ENCODE data around the gene CRISPLD2.

The CRISPLD2 gene

DNA sequence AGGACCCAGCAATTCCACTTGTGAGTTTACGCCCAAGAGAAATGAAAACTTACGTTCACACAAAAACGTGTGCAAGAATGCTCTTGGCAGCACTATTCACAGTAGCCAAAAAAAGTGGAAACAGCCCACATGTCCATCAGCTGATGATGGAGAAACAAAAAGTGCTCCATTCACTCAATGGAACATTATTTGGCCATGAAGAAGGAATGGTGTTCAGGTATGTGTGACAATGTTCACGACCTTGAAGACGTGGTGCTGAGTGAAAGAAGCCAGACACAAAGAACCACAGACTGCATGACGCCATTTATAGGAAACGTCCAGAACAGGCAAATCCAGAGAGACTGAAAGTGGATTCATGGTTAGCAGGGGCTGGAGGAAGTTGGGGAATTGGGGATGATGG is 106.7 kb downstream of the CRISPLD2 start:
- H3K4me3 ChIP-seq (replicated peaks; ENCODE audit: insufficient read depth, low read length) = no peak overlapping the region
- no peak for DNase-seq (ENCODE audit: low read depth in 1 of 2, low spot score in 1 of 2)
- no peak overlapping the region for H3K27ac ChIP-seq (replicated peaks)
- TF ChIP-seq GABPA (IDR thresholded peaks at IDR 0.05; ENCODE audit: low read depth) (no peak), POLR2AphosphoS5 (IDR thresholded peaks at IDR 0.05; ENCODE audit: low read depth) (no peak), SPI1 (IDR thresholded peaks at IDR 0.05; ENCODE audit: borderline replicate concordance, low read depth) (no peak)
- TF ChIP-seq, protein P1, sequence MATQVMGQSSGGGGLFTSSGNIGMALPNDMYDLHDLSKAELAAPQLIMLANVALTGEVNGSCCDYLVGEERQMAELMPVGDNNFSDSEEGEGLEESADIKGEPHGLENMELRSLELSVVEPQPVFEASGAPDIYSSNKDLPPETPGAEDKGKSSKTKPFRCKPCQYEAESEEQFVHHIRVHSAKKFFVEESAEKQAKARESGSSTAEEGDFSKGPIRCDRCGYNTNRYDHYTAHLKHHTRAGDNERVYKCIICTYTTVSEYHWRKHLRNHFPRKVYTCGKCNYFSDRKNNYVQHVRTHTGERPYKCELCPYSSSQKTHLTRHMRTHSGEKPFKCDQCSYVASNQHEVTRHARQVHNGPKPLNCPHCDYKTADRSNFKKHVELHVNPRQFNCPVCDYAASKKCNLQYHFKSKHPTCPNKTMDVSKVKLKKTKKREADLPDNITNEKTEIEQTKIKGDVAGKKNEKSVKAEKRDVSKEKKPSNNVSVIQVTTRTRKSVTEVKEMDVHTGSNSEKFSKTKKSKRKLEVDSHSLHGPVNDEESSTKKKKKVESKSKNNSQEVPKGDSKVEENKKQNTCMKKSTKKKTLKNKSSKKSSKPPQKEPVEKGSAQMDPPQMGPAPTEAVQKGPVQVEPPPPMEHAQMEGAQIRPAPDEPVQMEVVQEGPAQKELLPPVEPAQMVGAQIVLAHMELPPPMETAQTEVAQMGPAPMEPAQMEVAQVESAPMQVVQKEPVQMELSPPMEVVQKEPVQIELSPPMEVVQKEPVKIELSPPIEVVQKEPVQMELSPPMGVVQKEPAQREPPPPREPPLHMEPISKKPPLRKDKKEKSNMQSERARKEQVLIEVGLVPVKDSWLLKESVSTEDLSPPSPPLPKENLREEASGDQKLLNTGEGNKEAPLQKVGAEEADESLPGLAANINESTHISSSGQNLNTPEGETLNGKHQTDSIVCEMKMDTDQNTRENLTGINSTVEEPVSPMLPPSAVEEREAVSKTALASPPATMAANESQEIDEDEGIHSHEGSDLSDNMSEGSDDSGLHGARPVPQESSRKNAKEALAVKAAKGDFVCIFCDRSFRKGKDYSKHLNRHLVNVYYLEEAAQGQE (IDR thresholded peaks at IDR 0.05; ENCODE audit: insufficient replicate concordance, low read depth) = no peak
- TF ChIP-seq, protein P2, sequence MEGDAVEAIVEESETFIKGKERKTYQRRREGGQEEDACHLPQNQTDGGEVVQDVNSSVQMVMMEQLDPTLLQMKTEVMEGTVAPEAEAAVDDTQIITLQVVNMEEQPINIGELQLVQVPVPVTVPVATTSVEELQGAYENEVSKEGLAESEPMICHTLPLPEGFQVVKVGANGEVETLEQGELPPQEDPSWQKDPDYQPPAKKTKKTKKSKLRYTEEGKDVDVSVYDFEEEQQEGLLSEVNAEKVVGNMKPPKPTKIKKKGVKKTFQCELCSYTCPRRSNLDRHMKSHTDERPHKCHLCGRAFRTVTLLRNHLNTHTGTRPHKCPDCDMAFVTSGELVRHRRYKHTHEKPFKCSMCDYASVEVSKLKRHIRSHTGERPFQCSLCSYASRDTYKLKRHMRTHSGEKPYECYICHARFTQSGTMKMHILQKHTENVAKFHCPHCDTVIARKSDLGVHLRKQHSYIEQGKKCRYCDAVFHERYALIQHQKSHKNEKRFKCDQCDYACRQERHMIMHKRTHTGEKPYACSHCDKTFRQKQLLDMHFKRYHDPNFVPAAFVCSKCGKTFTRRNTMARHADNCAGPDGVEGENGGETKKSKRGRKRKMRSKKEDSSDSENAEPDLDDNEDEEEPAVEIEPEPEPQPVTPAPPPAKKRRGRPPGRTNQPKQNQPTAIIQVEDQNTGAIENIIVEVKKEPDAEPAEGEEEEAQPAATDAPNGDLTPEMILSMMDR (IDR thresholded peaks at IDR 0.05; ENCODE audit: insufficient read depth, low read length) = no peak
- H3K27me3 ChIP-seq (ENCODE audit: insufficient read depth, poor library complexity, severe bottlenecking) = no peaks in the 10 kb centered on the region

DNA sequence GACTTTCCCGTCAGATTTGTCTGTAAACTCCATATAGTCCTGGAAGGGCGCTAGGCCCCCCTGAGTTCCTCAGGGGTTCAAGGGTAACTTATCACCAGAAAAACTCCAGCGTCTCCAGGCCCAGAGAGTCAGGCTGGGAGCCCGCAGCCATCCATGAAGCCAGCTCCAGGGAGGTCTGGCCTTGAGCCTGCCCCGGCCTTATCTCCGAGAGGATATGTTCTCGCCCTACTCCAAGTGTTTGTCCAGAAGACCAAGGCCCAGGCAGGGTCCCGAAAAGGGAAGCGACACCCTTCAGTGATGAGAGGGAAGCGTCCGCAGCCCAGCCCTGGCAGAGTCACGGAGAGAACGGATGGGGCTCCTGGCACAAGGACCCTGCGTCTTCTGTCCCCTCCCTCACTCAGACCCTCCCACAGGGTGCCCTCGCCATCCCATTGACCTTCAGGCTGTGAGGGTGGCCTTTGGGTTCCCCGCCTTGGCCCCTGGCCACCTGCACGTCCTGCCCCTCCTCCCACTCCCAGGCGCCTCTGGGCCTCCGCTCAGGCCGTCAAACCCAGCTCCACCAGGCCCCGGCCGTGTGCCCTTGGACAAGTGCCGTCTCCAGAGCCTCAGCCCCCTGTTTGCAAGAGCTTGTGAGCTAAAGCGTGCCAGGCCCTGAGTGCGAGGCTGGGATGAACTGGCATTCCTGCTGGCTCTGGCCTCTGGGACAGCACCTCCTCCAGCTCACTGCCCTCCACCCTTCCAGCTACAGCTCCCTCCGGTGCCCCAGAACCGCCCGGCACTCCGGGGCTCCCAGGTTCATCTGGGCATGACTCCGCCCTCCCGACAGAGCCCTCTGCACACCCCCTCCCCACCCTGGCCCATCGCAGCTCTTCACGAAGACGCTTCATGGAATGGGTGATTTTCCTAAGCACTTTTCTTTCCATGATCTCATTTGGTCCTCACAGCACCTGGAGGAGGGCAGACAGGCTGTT is 108.1 kb downstream of the CRISPLD2 start:
- Histone ChIP-seq H3K27me3 (ENCODE audit: insufficient read depth, poor library complexity, severe bottlenecking) (no peaks in the 10 kb centered on the region), H3K27ac (replicated peaks) (no peak overlapping the region), H3K4me3 (replicated peaks; ENCODE audit: insufficient read depth, low read length) (no peak overlapping the region)
- no peak for DNase-seq (ENCODE audit: low read depth in 1 of 2, low spot score in 1 of 2)
- TF ChIP-seq POLR2AphosphoS5 (IDR thresholded peaks at IDR 0.05; ENCODE audit: low read depth) = no peak
- no peak for TF ChIP-seq GABPA (IDR thresholded peaks at IDR 0.05; ENCODE audit: low read depth)
- TF ChIP-seq, protein P2 (IDR thresholded peaks at IDR 0.05; ENCODE audit: insufficient read depth, low read length) = no peak
- no peak for TF ChIP-seq SPI1 (IDR thresholded peaks at IDR 0.05; ENCODE audit: borderline replicate concordance, low read depth)
- TF ChIP-seq, protein P1 (IDR thresholded peaks at IDR 0.05; ENCODE audit: insufficient replicate concordance, low read depth) = no peak

DNA sequence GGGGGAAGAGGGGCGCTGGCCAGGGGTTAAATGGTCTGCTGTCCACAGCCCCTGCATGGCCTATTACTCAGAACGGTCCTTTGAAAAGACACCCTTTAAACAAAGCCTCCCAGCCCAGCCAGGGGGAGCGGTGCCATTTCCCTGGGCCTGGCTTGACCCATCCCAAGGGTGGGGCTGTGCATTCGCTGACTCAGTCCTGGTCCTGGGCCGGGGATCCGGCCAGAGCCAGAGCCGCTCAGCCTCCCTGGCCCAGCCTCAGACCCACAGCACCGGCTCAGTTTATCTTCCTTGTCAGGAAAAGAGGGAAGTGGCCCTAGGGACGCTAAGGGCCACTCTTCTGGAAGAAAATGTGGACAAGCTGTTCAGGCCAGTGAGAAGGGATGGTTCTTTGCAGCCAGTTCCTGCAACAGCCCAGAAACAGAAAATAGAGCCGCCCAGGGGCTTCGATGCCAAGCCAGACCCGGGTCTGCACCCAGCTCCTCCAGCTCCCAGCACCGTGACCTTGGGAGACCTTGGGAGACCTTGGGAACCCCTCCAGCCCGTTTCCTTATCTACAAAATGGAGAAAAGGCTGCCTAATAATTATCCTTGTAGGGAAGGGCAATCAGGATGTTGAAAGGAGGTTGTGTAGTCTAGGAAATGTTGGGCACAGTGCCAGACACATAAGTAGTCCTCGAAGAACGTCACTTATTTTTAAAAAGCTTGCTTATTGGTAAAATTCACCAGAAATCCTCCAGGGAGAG is 109.1 kb downstream of the CRISPLD2 start:
- TF ChIP-seq GABPA (IDR thresholded peaks at IDR 0.05; ENCODE audit: low read depth) = no peak
- TF ChIP-seq, protein P2 (IDR thresholded peaks at IDR 0.05; ENCODE audit: insufficient read depth, low read length) = no peak
- TF ChIP-seq, protein P1 (IDR thresholded peaks at IDR 0.05; ENCODE audit: insufficient replicate concordance, low read depth) = no peak
- TF ChIP-seq SPI1 (IDR thresholded peaks at IDR 0.05; ENCODE audit: borderline replicate concordance, low read depth) = no peak
- TF ChIP-seq POLR2AphosphoS5 (IDR thresholded peaks at IDR 0.05; ENCODE audit: low read depth) = no peak
- Histone ChIP-seq H3K4me3 (replicated peaks; ENCODE audit: insufficient read depth, low read length) (no peak overlapping the region), H3K27me3 (ENCODE audit: insufficient read depth, poor library complexity, severe bottlenecking) (no peaks in the 10 kb centered on the region), H3K27ac (replicated peaks) (no peak overlapping the region)
- DNase-seq (ENCODE audit: low read depth in 1 of 2, low spot score in 1 of 2) = no peak

Measured in HL-60 (cell line).